CD4-positive, alpha-beta T cell treated with Interferon gamma for 1 hour (primary cell): ENCODE measurements around the gene NDUFV3.
"Not testable (repeated sequence)": the region's sequence is repeated elsewhere in the genome, so short reads cannot be mapped to it uniquely, and the experiment has no call there.

Experiments used
- DNase-seq: peaks from one replicate; pipeline ENCODE4 v3.0.0-alpha.2; 2020

The NDUFV3 gene

DNA sequence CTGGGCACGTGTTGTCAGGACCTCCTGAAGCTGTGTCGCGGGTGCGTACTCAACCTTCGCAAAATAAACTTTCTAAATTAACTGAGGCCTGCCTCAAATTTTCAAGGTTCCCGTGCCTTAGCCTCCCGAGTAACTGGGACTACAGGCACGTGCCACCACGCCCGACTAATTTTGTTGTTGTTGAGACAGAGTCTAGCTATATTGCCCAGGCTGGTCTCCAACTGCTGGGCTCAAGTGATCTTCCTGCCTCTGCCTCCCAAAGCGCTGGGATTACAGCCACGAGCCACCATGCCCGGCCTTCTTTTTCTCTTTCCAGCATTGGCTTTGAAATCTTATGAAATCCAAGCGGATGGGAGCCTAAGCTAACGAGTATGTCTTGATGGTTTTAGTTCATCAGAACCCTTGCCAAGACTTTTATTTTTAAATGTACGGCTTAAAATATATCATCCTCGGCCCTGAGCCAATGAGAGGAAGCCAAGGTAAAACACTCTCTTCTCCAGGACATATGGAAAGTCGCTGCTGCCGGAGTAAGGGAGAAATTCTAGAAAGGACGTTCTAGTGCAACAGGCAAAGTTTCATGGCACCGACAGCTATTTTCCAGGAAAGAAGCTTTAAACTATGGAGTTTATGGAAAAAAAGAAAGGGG, 45.0 kb downstream of the NDUFV3 start:
- DNase-seq = no peak

DNA sequence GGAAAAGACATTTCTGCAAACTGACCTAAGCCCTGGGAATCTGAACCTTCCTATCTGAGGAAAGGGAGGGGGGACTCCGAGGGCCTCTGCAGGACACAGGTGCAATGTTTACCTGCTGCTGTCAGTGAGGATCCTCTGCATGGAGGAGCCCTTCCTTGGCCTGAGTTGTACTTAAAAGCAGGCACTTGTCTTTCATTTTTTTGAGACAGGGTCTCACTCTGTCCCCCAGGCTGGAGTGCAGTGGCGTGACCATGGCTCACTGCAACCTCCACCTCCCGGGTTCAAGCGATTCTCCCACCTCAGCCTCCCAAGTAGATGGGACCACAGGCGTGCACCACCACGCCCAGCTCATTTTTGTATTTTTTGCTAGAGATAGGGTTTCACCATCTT, 45.5 kb downstream of the NDUFV3 start:
- not testable (repeated sequence) for DNase-seq

DNA sequence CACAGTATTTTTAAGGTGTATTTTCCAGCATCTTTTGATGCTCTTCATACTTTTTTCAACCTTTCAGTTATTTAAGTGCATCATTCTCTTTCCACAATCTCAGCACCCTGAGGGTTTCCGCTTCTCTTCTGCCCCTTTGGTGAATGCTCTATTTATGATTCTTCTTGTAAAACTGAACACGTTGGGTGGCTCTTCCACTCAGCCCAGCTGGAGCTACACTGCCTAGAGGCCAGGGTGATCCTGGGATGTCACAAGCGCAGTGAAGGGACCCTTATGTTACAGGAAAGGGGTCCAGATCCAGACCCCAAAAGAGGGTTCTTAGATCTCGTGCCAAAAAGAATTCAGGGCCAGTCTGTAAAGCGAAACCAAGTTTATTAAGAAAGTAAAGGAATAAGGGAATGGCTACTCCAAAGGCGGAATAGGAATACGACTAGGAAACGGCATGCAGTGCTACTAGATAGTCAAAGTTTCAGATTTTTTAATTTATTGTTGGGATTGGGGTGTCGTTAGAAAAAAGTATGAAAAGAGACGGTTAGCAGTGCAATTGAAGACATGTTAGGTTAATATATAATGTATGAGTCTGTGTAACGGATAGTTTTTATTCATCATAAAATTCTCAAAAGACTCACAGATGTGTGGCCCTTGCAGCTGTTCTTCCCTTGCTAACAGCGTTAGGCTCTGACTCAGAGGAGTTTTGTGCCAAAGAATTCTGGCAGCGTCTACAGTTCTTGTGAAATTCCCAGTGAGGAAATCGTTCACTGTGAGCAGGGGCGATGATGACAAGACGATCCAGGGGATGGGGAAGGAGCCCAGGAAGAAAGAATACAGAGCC, 46.7 kb downstream of the NDUFV3 start:
- no peak for DNase-seq

- no peak for DNase-seq
Observed at GRCh38 chr21:42941696-42942085, 48.6 kb downstream of the NDUFV3 start.

- DNase-seq = no peak
Observed at GRCh38 chr21:42942244-42942643, 49.1 kb downstream of the NDUFV3 start.

- DNase-seq = not testable (repeated sequence)
Observed at GRCh38 chr21:42949094-42949755, 56.1 kb downstream of the NDUFV3 start.

DNA sequence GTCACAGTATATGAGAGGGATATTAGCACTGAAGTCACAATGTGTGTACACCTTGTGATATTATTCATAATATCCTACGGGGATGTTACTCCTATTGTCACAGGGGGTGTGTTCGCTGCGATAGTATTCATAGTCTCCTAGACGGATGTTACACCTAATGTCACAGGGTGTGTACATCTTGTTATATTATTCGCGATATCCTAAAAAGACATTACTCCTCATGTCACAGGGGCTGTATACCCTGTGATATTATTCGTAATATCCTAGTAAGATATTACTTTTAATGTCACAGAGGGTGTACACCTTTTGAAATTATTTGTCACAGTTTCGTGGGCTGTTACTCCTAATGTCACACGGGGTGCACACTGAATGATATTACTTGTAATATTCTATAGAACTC, 58.1 kb downstream of the NDUFV3 start:
- not testable (repeated sequence) for DNase-seq

DNA sequence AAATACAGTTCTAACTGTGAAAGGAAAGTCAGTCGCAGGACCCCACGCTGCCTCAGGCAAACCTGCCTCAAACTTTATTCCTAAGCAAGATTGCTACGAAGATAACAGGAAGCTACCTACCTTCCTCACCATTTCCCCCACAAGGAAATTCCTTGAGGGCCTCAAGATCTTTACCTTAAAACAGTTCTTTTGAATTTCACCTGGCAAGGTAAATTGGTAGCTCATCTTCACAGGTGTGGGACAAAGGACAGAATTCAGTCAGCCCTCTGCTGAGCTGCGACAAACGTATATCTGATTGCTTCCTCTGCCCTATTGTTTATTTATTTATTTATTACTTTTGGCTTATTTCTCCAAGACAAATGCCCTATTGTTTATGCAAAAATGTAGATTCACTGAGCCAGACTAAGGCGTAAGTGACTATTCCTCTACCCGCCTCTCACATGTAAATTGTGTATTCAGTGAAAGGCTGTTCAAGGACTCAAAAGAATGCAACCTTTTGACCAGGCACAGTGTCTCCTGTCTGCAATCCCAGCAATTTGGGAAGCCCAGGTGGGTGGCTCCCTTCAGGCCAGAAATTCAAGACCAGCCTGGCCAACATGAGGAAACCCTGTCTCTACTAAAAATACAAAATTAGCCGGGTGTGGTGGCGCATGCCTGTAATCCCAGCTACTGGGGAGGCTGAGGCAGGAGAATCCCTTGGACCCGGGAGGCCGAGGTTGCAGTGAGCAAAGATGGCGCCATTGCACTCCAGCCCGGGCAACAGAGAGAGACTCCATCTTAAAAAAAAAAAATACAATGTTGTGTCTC, 63.9 kb downstream of the NDUFV3 start:
- no peak for DNase-seq

GRCh38 chr21:42958122-42958521, 65.0 kb downstream of the NDUFV3 start:
- DNase-seq = not testable (repeated sequence)

DNA sequence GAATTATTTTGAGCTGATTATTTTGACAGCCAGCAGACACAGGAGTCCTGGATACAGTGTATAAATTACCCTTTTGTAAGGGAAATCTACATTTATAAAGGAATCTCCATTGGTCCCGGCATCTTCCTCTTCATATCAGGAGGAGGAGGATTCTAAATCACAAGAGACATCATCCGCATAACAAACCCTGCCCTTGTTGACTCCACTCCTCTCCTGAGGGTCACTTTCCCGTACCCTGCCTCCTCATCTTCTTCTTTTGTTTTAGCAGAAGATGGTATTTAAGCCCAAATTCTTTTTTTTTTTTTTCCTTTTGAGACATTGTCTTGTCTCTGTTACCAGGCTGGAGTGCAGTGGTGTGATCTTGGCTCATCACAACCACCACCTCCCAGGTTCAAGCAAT, 66.6 kb downstream of the NDUFV3 start:
- DNase-seq = no peak

- no peak for DNase-seq
Observed at GRCh38 chr21:42962380-42963007, 69.4 kb downstream of the NDUFV3 start.
